HG03060 (cell line): Measurements from ENCODE around the gene FRMD7.
"Not testable (repeated sequence)": the region's sequence is repeated elsewhere in the genome, so short reads cannot be mapped to it uniquely, and the experiment has no call there.

Experiments
- ATAC-seq: cut with Tn5 transposase; IDR thresholded peaks from one replicate; pipeline ENCODE4 v1.9.1; 2021; ENCODE audit warnings: low read depth, moderate number of reproducible peaks; ENCODE audit not compliant: unreplicated experiment

FRMD7 gene

DNA sequence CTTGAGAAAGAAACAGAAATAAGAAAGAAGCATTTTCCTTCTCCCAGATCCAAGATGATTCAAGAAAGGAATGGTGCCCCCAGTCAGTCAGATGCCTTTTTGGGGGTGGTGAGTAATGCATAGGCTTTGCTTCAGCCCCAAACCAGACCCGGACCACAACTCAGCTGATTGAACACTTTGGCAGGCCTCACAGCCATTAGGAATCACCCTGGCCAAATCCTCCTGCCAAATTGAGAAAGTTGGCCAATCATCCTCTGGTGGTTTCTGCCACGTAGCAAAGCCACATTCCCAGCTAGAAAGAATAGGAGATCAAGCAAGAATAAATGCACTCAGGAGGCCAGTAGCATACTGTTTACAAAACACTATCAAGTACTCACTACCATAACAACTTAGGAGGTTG is 33.7 kb downstream of the FRMD7 start:
- no peak for ATAC-seq

DNA sequence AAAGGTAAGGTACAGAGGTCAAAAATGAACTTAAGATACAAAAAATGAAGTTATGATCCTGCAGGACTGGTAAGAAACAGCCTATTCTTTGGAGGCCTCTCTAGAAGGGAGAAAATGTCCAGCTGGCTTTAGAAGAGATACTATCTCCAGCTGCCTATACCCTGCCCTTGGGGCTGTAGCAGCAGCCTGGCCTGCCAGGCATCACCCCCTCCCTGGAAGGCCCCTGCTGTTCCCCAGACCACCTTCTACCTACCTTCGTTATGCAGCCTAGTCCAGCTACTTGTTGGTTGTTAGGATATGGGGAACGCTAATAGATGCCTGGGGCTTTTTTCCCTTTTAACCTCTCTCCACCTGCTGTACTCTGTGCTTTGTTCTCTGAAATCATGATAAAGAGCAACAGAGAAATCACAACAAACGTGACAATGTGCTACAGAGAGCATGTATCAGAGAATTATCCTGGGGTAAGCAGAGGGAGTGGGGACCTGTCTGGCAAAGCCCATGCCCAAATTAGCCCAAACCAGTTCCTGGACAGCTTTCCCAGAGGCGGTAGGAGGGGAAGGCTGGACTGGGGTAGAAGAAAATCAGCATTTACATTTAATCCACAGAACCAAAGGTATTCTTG is 34.5 kb downstream of the FRMD7 start:
- no peak for ATAC-seq

GRCh38 chrX:132092439-132093065 is 35.3 kb downstream of the FRMD7 start:
- no peak for ATAC-seq

- ATAC-seq: no peak
These were observed 37.2 kb downstream of the FRMD7 start for GRCh38 chrX:132090403-132091159.

GRCh38 chrX:132088864-132089263 is 39.0 kb downstream of the FRMD7 start:
- ATAC-seq: no peak

GRCh38 chrX:132086672-132087071 is 41.1 kb downstream of the FRMD7 start:
- no peak for ATAC-seq

DNA sequence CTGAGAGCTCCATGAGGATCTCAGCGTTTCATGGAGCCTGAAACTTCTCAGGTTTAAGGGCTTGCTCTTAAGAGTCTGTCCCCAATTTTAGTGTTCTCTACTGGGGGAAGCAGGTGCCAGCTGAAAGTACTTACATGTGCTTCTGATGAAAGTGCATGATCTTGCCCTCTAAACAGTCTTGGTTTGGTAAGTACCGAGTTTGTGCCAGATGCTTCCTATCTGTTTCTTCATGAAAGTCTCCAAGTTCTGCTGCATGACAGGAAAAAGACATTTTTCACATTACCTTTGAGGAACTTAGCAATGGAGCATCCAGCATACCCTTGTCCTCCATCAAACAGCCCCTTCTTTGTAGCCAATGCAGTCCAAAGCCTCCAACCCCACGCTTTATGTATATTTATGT is 42.0 kb downstream of the FRMD7 start:
- no peak for ATAC-seq

- ATAC-seq: no peak
These were observed 49.9 kb downstream of the FRMD7 start for GRCh38 chrX:132077912-132078311.

DNA sequence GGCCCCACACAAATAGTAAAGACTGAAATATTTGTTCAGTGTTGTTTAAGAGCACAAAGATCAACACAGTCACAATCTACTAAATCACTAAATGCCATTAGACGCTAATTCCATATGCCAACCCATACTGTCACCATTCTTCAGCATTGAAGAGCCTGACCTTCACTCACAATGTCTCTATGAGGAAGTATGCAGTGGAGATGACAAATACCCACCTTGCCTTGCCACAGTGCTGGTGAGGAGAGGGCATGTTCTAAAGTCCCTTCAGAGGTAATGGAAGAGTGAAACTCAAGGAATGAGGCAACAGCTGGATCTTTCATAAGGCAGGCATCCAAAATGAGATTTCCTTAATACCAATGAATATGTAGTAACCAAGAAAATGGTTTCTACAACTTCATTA is 50.4 kb downstream of the FRMD7 start:
- ATAC-seq: no peak

DNA sequence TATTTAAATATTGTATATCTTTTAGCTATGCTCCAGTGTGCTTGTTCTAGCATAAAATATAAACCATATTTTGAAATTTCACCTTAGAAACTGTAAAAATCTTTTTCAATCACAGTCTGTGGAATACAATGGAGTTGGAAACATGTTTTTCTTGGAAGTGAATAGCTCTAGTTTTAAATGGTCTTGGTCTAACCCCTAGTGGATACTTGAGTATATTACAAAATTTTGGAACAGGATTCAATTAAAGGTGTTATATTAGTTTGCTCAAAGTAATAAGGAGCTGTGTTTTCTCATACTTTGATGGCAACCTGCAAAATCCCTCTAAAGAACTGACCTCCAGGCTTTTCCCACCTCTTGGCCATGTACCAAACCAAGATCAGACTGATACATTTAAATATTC is 56.6 kb downstream of the FRMD7 start:
- ATAC-seq: no peak

DNA sequence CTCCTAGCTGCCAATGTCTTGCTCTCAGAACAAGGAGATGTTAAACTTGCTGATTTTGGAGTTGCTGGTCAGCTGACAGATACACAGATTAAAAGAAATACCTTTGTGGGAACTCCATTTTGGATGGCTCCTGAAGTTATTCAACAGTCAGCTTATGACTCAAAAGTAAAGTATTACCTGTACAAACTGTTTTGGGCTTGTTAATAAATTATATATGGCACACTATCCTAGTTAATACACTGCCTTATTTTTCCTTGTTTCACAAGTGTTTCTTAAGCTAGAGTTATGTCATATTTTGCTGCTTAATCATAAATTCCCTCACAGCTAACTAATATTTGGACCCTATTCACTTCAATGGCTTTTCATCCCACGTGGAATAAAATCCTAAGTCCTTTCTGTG is 59.4 kb downstream of the FRMD7 start:
- ATAC-seq: no peak

DNA sequence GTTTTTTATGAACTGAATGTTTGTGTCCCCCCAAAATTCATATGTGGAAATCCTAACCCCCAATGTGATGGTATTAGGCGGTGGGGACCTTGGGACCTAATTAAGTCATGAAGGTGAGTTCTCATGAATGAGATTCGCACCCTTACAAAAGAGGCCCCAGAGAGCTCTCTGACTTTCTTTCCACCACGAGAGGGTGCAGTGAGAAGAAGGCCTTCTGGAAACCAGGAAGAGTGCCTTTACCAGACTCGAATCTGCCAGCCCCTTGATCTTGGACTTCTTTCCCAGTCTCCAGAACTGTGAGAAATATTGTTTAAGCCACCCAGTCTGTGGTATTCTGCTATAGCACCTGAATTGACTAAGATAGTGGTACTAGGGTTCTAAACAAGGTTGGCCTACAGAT is 64.0 kb downstream of the FRMD7 start:
- no peak for ATAC-seq

GRCh38 chrX:132063334-132063733 is 64.5 kb downstream of the FRMD7 start:
- no peak for ATAC-seq

DNA sequence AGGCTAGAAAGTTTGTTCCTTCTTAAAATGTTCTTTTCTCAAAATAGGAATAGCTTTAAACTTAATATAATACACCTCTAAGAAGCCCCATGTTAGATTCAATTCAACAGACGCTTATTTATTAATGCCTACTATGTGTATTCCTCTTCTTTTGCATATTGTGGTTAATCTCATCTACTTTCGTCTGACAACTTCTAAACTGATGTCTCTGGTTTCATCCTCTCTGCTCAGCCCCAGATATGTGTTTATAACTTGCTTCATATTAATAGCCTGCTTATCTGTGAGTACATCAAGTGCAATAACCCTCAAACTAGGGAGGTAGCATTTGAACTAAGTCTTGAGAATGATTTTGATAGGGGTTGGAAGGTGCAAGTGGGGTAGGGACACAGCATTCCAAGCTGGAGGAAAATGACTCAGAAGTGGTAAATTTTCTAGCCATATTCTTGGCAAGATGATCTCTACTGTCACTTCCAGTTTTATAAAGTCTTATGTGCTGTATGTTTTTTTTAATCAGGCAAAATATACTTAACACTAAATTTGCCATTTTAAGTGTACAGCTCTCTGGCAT is 67.8 kb downstream of the FRMD7 start:
- ATAC-seq: no peak

DNA sequence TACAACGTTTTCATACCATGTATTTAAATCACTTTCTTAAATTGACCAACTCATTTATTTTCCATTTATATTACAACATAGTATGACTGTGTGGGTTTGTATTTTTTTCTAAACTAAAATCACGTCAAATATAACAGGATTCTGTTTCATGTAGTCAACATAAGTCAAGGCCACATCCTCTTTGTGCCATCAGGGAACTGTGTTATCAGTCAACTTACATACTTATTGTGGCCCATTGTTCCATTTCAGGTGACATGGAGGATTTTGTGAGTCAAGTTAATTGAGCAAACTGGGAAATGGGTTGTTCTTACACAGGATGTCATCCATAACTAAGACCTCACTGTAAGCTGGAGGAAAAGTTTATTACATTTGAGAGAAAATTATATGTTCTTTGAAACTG is 68.8 kb downstream of the FRMD7 start:
- ATAC-seq: no peak

- no peak for ATAC-seq
These were observed 69.8 kb downstream of the FRMD7 start for GRCh38 chrX:132058050-132058449.

DNA sequence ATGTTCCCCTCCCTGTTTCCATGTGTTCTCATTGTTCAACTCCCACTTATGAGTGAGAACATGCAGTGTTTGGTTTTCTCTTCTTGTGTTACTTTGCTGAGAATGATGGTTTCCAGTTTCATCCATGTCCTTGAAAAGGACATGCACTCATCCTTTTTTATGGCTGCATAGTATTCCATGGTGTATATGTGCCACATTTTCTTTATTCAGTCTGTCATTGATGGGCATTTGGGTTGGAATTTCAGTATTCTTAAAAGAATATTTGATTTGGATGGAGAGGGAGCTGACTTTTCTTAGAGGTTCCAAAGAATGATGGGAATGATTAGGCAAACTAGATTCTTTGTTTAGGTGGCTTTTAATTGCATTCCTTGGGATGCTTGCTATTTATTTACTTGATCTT is 76.0 kb downstream of the FRMD7 start:
- ATAC-seq: not testable (repeated sequence)

DNA sequence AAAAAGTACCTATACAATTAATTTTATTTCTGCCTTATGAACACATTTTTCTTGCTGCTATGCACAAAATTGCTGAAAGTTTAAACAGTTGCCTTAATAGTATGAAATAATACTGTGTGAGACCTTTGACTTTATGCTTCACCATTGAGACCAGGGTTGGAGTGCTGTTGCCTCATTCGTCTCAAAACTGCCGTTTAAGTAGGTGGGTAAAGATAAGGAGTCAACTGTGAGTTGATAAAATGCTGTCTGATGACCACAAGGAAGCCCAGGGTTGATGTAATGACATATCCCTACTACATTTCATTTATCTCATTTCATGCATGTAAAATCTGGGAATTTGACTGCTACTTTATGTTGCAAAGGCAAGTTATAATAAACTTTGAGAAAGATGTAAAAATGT is 81.3 kb downstream of the FRMD7 start:
- no peak for ATAC-seq

DNA sequence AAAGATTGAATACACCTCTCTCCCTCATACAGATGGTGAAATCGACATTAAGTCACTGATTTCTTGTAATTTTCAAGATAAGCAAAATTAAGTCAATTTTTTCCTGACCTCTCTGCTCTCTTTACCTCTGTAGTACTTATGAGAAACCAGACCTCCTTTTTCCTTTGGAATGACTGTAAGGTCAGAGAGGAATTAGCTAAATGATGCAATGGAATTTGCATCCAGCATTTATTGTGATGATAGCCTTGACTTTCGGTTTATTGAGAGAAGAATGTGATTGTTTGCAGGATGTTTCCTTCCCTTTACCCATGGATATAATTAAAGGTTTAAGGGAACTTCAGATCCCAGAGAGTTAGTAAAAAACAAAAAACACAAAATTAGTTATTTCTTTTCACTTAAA is 82.4 kb downstream of the FRMD7 start:
- no peak for ATAC-seq

- no peak for ATAC-seq
These were observed 82.9 kb downstream of the FRMD7 start for GRCh38 chrX:132044953-132045352.

GRCh38 chrX:132043977-132044376 is 83.8 kb downstream of the FRMD7 start:
- no peak for ATAC-seq

DNA sequence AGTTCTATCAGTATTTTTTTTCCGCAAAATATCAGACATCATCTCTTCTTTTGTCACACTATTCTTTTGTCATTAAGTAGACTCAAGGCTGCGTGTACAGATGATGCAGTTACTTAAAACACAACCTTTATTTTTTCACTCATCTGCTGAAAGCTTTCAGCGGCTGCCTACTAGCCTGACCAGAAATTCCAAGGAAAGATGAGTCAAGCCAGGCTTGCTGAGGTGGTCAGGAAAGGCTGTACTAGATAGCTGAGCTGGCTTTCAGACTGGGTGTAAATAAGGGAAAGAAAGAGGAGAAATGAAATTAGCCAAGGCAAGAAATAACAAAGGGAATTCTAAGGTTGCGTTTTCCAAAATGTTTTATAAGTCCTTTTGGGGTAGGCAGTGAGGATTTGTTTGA is 86.8 kb downstream of the FRMD7 start:
- no peak for ATAC-seq
